Neural progenitor cell (in vitro differentiated cells): Measurements from ENCODE around the gene ASH1L. TPM values are rescaled to one million over a fixed set of nuclear protein-coding genes. Genes with fewer than 3 reads are reported as not detected.
"Not testable (repeated sequence)": the region's sequence is repeated elsewhere in the genome, so short reads cannot be mapped to it uniquely, and the experiment has no call there.

Experiments
- DNase-seq: peaks from one replicate; pipeline ENCODE4 v3.0.0-alpha.2; 2016; ENCODE audit warnings: low spot score
- H2AFZ ChIP-seq: fragments of 200-600 bp; sonication (generic); replicated peaks from 2 replicates; pipeline ENCODE4 v1.6.1; 2016; ENCODE audit warnings: antibody characterized with exemption
- H3F3A ChIP-seq: fragments of 200-600 bp; sonication (generic); 2 replicates; pipeline ENCODE4 v1.6.1; 2016; ENCODE audit warnings: antibody characterized with exemption, low read depth
- H3K27ac ChIP-seq: fragments of 200-600 bp; sonication (generic); 2 replicates; pipeline ENCODE4 v1.5.1; 2016; ENCODE audit warnings: mild to moderate bottlenecking
- H3K27me3 ChIP-seq: fragments of 200-600 bp; sonication (generic); 2 replicates; pipeline ENCODE4 v1.6.1; 2016; ENCODE audit warnings: mild to moderate bottlenecking, moderate library complexity
- H3K36me3 ChIP-seq: fragments of 200-600 bp; sonication (generic); 2 replicates; pipeline ENCODE4 v1.5.1; 2016
- H3K4me1 ChIP-seq: fragments of 200-600 bp; sonication (generic); 2 replicates; pipeline ENCODE4 v1.6.1; 2016; ENCODE audit warnings: mixed run types
- H3K4me2 ChIP-seq: fragments of 200-600 bp; sonication (generic); 2 replicates; pipeline ENCODE4 v1.6.1; 2016
- H3K4me3 ChIP-seq: fragments of 200-600 bp; sonication (generic); 2 replicates; pipeline ENCODE4 v1.5.1; 2016
- H3K79me2 ChIP-seq: fragments of 200-600 bp; sonication (generic); 2 replicates; pipeline ENCODE4 v1.6.1; 2016; ENCODE audit warnings: low read depth
- H3K9ac ChIP-seq: fragments of 200-600 bp; sonication (generic); 2 replicates; pipeline ENCODE4 v1.6.1; 2016
- H3K9me3 ChIP-seq: fragments of 200-600 bp; sonication (generic); 2 replicates; pipeline ENCODE4 v1.5.1; 2016; ENCODE audit warnings: low read depth
- H4K20me1 ChIP-seq: fragments of 200-600 bp; sonication (generic); 2 replicates; pipeline ENCODE4 v1.6.1; 2016; ENCODE audit warnings: low read depth
- H3K27ac Mint-ChIP-seq: 3 replicates; pipeline ENCODE4 v1.8.0; 2021; ENCODE audit warnings: mixed read lengths
- H3K27me3 Mint-ChIP-seq: 2 replicates; pipeline ENCODE4 v1.8.0; 2022; ENCODE audit warnings: low read depth, mild to moderate bottlenecking, inconsistent platforms, moderate library complexity, mixed read lengths; ENCODE audit not compliant: insufficient read depth
- H3K36me3 Mint-ChIP-seq: 3 replicates; pipeline ENCODE4 v1.8.0; 2021; ENCODE audit warnings: mixed read lengths
- H3K4me1 Mint-ChIP-seq: 3 replicates; pipeline ENCODE4 v1.8.0; 2021; ENCODE audit warnings: mixed read lengths
- H3K4me3 Mint-ChIP-seq: 3 replicates; pipeline ENCODE4 v1.8.0; 2021; ENCODE audit warnings: mild to moderate bottlenecking, moderate library complexity, mixed read lengths
- H3K9me3 Mint-ChIP-seq: 3 replicates; pipeline ENCODE4 v1.8.0; 2020; ENCODE audit warnings: mixed read lengths
- EZH2 ChIP-seq: fragments of 200-600 bp; sonication (generic); IDR thresholded peaks from 2 replicates; pipeline ENCODE4 v1.6.1; 2017; ENCODE audit warnings: antibody characterized with exemption, mild to moderate bottlenecking, moderate library complexity
- EZH2phosphoT487 ChIP-seq: fragments of 200-600 bp; sonication (generic); IDR thresholded peaks from 2 replicates; pipeline ENCODE4 v1.6.1; 2017; ENCODE audit warnings: antibody characterized with exemption
- total RNA-seq: library from RNA; depleted of rRNA; stranded (reverse); fragments of >200 nt; gene quantifications from 2 replicates; pipeline ENCODE4 v1.2.3, GENCODE V29; 2015; ENCODE audit warnings: low replicate concordance
- TF ChIP-seq, protein P1 (sequence below): fragments of 200-600 bp; sonication (generic); IDR thresholded peaks from 2 replicates; pipeline ENCODE4 v1.5.1; 2017; ENCODE audit warnings: antibody characterized with exemption, mild to moderate bottlenecking

Gene ASH1L
- total RNA-seq, 1 donor from 2014 or later, result 42.1 TPM

DNA sequence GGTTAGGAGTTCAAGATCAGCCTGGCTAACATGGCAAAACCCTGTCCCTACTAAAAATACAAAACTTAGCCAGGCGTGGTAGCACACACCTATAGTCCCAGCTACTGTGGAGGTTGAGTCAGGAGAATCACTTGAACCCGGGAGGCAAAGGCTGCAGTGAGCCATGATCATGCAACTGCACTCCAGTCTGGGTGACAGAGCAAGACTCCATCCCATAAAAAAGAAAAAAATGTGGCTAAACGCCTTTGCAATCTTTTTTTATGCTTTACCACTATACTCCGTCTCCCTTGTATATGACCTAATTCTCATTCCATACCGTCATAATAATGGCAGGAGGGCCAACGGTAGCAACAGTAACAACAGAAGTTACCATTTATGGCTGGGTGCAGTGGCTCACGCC lies 109.5 kb downstream of the ASH1L start:
- Histone ChIP-seq H3F3A (peaks cover 6% of the 10 kb centered on the region), H4K20me1 (no peaks in the 10 kb centered on the region), H3K27me3 (no peaks in the 10 kb centered on the region), H3K9ac (no peak overlapping the region), H2AFZ (no peak overlapping the region), H3K4me1 (peaks cover 17% of the 10 kb centered on the region), H3K4me2 (no peak overlapping the region), H3K36me3 (no peaks in the 10 kb centered on the region), H3K79me2 (no peaks in the 10 kb centered on the region), H3K27ac (no peak overlapping the region), H3K9me3 (no peaks in the 10 kb centered on the region), H3K4me3 (no peak overlapping the region)
- Mint-ChIP-seq H3K4me3 (no peak overlapping the region), H3K36me3 (peaks cover 30% of the 10 kb centered on the region), H3K9me3 (no peaks in the 10 kb centered on the region), H3K4me1 (peaks cover 11% of the 10 kb centered on the region), H3K27ac (no peak overlapping the region), H3K27me3 (no peaks in the 10 kb centered on the region)
- no peak for TF ChIP-seq EZH2phosphoT487
- no peak for DNase-seq

DNA sequence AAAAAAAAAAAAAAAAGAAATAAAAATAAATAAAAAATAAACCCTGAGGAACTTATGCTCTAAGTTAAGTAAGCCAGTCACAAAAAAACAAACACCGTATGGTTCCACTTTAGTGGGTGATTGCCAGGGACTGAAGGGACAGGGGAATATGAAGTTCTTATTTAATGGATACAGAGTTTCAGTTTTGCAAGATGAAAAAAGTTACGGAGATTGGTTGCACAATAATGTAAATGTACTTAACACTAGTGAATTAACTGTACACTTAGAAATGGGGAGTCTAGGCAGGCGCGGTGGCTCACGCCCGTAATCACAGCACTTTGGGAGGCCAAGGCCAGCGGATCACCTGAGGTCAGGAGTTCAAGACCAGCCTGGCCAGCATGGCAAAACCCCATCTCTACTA lies 111.4 kb downstream of the ASH1L start:
- H3K27ac ChIP-seq, result no peak overlapping the region
- H3K79me2 ChIP-seq, result no peaks in the 10 kb centered on the region
- H3K4me1 ChIP-seq, result peaks cover 9% of the 10 kb centered on the region
- H3K27me3 ChIP-seq, result no peaks in the 10 kb centered on the region
- DNase-seq, result no peak
- TF ChIP-seq EZH2 (no peak), EZH2phosphoT487 (no peak)
- TF ChIP-seq, protein P1, sequence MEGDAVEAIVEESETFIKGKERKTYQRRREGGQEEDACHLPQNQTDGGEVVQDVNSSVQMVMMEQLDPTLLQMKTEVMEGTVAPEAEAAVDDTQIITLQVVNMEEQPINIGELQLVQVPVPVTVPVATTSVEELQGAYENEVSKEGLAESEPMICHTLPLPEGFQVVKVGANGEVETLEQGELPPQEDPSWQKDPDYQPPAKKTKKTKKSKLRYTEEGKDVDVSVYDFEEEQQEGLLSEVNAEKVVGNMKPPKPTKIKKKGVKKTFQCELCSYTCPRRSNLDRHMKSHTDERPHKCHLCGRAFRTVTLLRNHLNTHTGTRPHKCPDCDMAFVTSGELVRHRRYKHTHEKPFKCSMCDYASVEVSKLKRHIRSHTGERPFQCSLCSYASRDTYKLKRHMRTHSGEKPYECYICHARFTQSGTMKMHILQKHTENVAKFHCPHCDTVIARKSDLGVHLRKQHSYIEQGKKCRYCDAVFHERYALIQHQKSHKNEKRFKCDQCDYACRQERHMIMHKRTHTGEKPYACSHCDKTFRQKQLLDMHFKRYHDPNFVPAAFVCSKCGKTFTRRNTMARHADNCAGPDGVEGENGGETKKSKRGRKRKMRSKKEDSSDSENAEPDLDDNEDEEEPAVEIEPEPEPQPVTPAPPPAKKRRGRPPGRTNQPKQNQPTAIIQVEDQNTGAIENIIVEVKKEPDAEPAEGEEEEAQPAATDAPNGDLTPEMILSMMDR, result no peak
- Mint-ChIP-seq H3K4me3 (no peak overlapping the region), H3K4me1 (peaks cover 5% of the 10 kb centered on the region), H3K27me3 (no peaks in the 10 kb centered on the region), H3K27ac (no peak overlapping the region), H3K9me3 (peaks cover 3% of the 10 kb centered on the region), H3K36me3 (peaks cover 37% of the 10 kb centered on the region)
- no peak overlapping the region for H2AFZ ChIP-seq
- H3F3A ChIP-seq, result peaks cover 3% of the 10 kb centered on the region
- H3K4me2 ChIP-seq, result no peak overlapping the region
- H3K4me3 ChIP-seq, result no peak overlapping the region
- no peaks in the 10 kb centered on the region for H3K9me3 ChIP-seq
- H4K20me1 ChIP-seq, result no peaks in the 10 kb centered on the region
- H3K9ac ChIP-seq, result no peak overlapping the region
- H3K36me3 ChIP-seq, result no peaks in the 10 kb centered on the region

DNA sequence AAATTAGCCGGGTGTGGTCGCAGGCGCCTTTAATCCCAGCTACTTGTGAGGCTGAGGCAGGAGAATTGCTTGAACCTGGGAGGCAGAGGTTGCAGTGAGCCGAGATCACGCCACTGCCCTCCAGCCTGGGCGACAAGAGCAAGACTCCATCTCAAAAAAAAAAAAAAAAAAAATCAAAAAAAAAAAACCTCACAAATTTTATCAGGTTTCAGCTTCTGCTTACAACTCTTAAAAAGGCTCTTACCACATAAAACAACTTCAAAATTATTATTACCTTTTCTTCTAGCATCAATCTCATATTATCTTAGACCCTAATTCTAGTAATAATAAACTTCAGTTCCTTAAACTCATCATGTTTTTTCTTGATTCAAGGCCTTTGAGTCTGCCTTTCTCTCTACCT lies 120.2 kb downstream of the ASH1L start:
- H3K9me3 Mint-ChIP-seq, DNase-seq, H2AFZ ChIP-seq, H3K27ac Mint-ChIP-seq, H3K4me2 ChIP-seq, H3K4me1 Mint-ChIP-seq, H3K27me3 ChIP-seq, H3K4me3 Mint-ChIP-seq, H3K27me3 Mint-ChIP-seq, H3K9ac ChIP-seq, H3K27ac ChIP-seq, H3K79me2 ChIP-seq, H3K36me3 ChIP-seq, H3F3A ChIP-seq, H4K20me1 ChIP-seq, H3K4me3 ChIP-seq, H3K9me3 ChIP-seq, H3K4me1 ChIP-seq: not testable (repeated sequence)
- peaks cover 13% of the 10 kb centered on the region for H3K36me3 Mint-ChIP-seq

DNA sequence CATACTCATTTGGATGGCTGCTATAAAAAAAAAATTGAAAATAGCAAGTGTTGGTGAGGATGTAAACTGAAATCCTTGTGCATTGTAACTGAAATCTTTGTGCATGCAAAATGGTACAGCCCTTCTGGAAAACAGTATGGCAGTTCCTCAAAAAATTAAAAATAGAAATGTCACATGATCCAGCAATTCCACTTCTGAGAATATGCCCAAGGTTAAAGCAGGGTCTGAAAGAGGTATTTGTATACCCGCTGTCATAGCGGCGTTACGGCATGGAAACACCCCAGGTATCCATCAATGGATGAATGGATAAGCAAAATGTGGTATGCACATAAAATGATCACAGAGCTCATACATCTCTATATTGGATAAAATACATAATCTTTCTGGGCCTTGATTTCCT lies 125.2 kb downstream of the ASH1L start:
- Histone ChIP-seq H3K4me3 (no peak overlapping the region), H2AFZ (no peak overlapping the region), H3K4me2 (no peak overlapping the region), H4K20me1 (no peaks in the 10 kb centered on the region), H3K27me3 (no peaks in the 10 kb centered on the region), H3K27ac (no peak overlapping the region), H3K79me2 (no peaks in the 10 kb centered on the region), H3F3A (no peaks in the 10 kb centered on the region), H3K9ac (no peak overlapping the region), H3K4me1 (no peaks in the 10 kb centered on the region), H3K36me3 (peaks cover 3% of the 10 kb centered on the region), H3K9me3 (no peaks in the 10 kb centered on the region)
- Mint-ChIP-seq H3K27me3 (no peaks in the 10 kb centered on the region), H3K27ac (no peak overlapping the region), H3K9me3 (no peaks in the 10 kb centered on the region), H3K4me1 (no peaks in the 10 kb centered on the region), H3K36me3 (peaks cover 17% of the 10 kb centered on the region), H3K4me3 (no peak overlapping the region)
- DNase-seq, result no peak
- TF ChIP-seq EZH2, result no peak
- TF ChIP-seq, protein P1, result no peak

DNA sequence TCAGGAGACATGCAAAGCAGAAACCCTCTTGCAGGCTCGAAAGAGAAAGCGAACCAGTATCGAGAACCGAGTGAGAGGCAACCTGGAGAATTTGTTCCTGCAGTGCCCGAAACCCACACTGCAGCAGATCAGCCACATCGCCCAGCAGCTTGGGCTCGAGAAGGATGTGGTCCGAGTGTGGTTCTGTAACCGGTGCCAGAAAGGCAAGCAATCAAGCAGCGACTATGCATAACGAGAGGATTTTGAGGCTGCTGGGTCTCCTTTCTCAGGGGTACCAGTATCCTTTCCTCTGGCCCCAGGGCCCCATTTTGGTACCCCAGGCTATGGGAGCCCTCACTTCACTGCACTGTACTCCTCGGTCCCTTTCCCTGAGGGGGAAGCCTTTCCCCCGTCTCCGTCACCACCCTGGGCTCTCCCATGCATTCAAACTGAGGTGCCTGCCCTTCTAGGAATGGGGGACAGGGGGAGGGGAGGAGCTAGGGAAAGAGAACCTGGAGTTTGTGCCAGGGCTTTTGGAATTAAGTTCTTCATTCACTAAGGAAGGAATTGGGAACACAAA lies 128.7 kb downstream of the ASH1L start:
- not testable (repeated sequence) for H3K9ac ChIP-seq, H3K27ac Mint-ChIP-seq, H4K20me1 ChIP-seq, H2AFZ ChIP-seq, H3K9me3 Mint-ChIP-seq, H3K9me3 ChIP-seq, H3K4me1 ChIP-seq, H3K27me3 ChIP-seq, H3K36me3 ChIP-seq, H3K4me2 ChIP-seq, H3K4me3 ChIP-seq, DNase-seq, H3K27me3 Mint-ChIP-seq, H3K27ac ChIP-seq, H3K4me3 Mint-ChIP-seq, H3K4me1 Mint-ChIP-seq, H3K79me2 ChIP-seq, H3F3A ChIP-seq
- peaks cover 28% of the 10 kb centered on the region for H3K36me3 Mint-ChIP-seq

DNA sequence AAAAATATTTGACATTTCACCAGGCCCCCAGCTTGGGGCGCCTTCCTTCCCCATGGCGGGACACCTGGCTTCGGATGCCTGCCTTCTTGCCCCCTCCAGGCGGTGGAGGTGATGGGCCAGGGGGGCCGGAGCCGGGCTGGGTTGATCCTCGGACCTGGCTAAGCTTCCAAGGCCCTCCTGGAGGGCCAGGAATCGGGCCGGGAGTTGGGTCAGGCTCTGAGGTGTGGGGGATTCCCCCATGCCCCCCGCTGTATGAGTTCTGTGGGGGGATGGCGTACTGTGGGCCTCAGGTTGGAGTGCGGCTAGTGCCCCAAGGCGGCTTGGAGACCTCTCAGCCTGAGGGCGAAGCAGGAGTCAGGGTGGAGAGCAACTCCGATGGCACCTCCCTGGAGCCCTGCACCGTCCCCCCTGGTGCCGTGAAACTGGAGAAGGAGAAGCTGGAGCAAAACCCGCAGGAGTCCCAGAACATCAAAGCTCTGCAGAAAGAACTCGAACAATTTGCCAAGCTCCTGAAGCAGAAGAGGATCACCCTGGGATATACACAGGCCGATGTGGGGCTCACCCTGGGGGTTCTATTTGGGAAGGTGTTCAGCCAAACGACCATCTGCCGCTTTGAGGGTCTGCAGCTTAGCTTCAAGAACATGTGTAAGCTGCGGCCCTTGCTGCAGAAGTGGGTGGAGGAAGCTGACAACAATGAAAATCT lies 129.3 kb downstream of the ASH1L start:
- not testable (repeated sequence) for H2AFZ ChIP-seq, H3K27ac Mint-ChIP-seq, DNase-seq, H3K4me3 Mint-ChIP-seq, H3K4me2 ChIP-seq, H3K79me2 ChIP-seq, H4K20me1 ChIP-seq, H3F3A ChIP-seq, H3K9ac ChIP-seq, H3K4me3 ChIP-seq, H3K9me3 ChIP-seq, H3K4me1 ChIP-seq, H3K27me3 ChIP-seq, H3K4me1 Mint-ChIP-seq, H3K27ac ChIP-seq, H3K27me3 Mint-ChIP-seq, H3K36me3 ChIP-seq, H3K9me3 Mint-ChIP-seq
- H3K36me3 Mint-ChIP-seq, result peaks cover 27% of the 10 kb centered on the region
